ENCODE measurements around the gene ADGRL3.

The ADGRL3 gene

GRCh38 chr4:61890321-61890720 is 690.2 kb downstream of the ADGRL3 start:
- H2AFZ ChIP-seq (ENCODE audit: low read length), result no peak overlapping the region
- H3K9me2 ChIP-seq (ENCODE audit: low read depth, low read length), result no peaks in the 10 kb centered on the region
- H3F3A ChIP-seq (ENCODE audit: insufficient read depth, low read length), result no peaks in the 10 kb centered on the region
- no peaks in the 10 kb centered on the region for H3K4me1 ChIP-seq (ENCODE audit: insufficient read depth, low read length, severe bottlenecking)
- no peak for TF ChIP-seq EZH2 (IDR thresholded peaks at IDR 0.05; ENCODE audit: borderline replicate concordance, low read length)
- TF ChIP-seq, protein P1, sequence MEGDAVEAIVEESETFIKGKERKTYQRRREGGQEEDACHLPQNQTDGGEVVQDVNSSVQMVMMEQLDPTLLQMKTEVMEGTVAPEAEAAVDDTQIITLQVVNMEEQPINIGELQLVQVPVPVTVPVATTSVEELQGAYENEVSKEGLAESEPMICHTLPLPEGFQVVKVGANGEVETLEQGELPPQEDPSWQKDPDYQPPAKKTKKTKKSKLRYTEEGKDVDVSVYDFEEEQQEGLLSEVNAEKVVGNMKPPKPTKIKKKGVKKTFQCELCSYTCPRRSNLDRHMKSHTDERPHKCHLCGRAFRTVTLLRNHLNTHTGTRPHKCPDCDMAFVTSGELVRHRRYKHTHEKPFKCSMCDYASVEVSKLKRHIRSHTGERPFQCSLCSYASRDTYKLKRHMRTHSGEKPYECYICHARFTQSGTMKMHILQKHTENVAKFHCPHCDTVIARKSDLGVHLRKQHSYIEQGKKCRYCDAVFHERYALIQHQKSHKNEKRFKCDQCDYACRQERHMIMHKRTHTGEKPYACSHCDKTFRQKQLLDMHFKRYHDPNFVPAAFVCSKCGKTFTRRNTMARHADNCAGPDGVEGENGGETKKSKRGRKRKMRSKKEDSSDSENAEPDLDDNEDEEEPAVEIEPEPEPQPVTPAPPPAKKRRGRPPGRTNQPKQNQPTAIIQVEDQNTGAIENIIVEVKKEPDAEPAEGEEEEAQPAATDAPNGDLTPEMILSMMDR (IDR thresholded peaks at IDR 0.05; ENCODE audit: low read length), result no peak
- H3K4me3 ChIP-seq (ENCODE audit: low read depth, low read length, poor library complexity, severe bottlenecking), result no peak overlapping the region
- H3K27me3 ChIP-seq (ENCODE audit: insufficient read depth, low read length), result no peaks in the 10 kb centered on the region
- no peak overlapping the region for H3K27ac ChIP-seq (ENCODE audit: low read depth, low read length, poor library complexity, severe bottlenecking)
- H3K4me2 ChIP-seq (ENCODE audit: low read length), result no peak overlapping the region
- H3K36me3 ChIP-seq (ENCODE audit: insufficient read depth, low read length), result no peaks in the 10 kb centered on the region
- H4K20me1 ChIP-seq (ENCODE audit: insufficient read depth, low read length), result no peaks in the 10 kb centered on the region
- no peak overlapping the region for H3K9ac ChIP-seq (ENCODE audit: low read length)
- no peaks in the 10 kb centered on the region for H3K79me2 ChIP-seq (ENCODE audit: insufficient read depth, low read length)
- no peaks in the 10 kb centered on the region for H3K9me3 ChIP-seq (ENCODE audit: low read length)

DNA sequence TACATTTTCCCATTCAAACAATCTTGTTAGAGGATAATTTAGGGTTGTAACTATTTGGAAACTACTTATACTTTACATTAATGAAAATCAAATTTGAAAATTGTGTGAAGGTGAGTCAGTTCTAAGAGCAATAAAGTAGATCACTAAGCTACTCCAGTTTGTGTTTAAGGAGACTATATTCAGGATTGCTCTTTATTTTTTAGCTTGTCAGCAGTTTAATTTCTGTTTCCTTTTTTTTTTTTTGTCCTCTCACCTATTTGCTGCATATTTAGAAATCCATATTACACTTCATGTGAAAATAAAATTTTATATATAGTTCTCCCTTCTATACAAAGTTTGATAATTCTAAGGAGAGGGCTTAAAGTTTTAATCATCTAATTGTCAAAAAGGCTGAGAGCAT is 691.8 kb downstream of the ADGRL3 start:
- H3K9me2 ChIP-seq (ENCODE audit: low read depth, low read length), result no peaks in the 10 kb centered on the region
- H3K27me3 ChIP-seq (ENCODE audit: insufficient read depth, low read length), result no peaks in the 10 kb centered on the region
- TF ChIP-seq, protein P1 (IDR thresholded peaks at IDR 0.05; ENCODE audit: low read length), result no peak
- TF ChIP-seq EZH2 (IDR thresholded peaks at IDR 0.05; ENCODE audit: borderline replicate concordance, low read length), result no peak
- no peak overlapping the region for H2AFZ ChIP-seq (ENCODE audit: low read length)
- no peak overlapping the region for H3K9ac ChIP-seq (ENCODE audit: low read length)
- no peak overlapping the region for H3K4me2 ChIP-seq (ENCODE audit: low read length)
- H4K20me1 ChIP-seq (ENCODE audit: insufficient read depth, low read length), result no peaks in the 10 kb centered on the region
- no peak overlapping the region for H3K4me3 ChIP-seq (ENCODE audit: low read depth, low read length, poor library complexity, severe bottlenecking)
- no peak overlapping the region for H3K27ac ChIP-seq (ENCODE audit: low read depth, low read length, poor library complexity, severe bottlenecking)
- no peaks in the 10 kb centered on the region for H3K9me3 ChIP-seq (ENCODE audit: low read length)
- no peaks in the 10 kb centered on the region for H3K4me1 ChIP-seq (ENCODE audit: insufficient read depth, low read length, severe bottlenecking)
- H3K79me2 ChIP-seq (ENCODE audit: insufficient read depth, low read length), result no peaks in the 10 kb centered on the region
- no peaks in the 10 kb centered on the region for H3F3A ChIP-seq (ENCODE audit: insufficient read depth, low read length)
- no peaks in the 10 kb centered on the region for H3K36me3 ChIP-seq (ENCODE audit: insufficient read depth, low read length)

- no peak overlapping the region for H3K27ac ChIP-seq (ENCODE audit: low read depth, low read length, poor library complexity, severe bottlenecking)
- no peaks in the 10 kb centered on the region for H3K9me3 ChIP-seq (ENCODE audit: low read length)
Measured at GRCh38 chr4:61896634-61897033, 696.5 kb downstream of the ADGRL3 start.

More at GRCh38 chr4:61896634-61897033, 696.5 kb downstream of the ADGRL3 start:
- Histone ChIP-seq H3K9ac (ENCODE audit: low read length) (no peak overlapping the region), H3K27me3 (ENCODE audit: insufficient read depth, low read length) (no peaks in the 10 kb centered on the region), H3K4me3 (ENCODE audit: low read depth, low read length, poor library complexity, severe bottlenecking) (no peak overlapping the region), H2AFZ (ENCODE audit: low read length) (no peak overlapping the region), H3K9me2 (ENCODE audit: low read depth, low read length) (no peaks in the 10 kb centered on the region), H3F3A (ENCODE audit: insufficient read depth, low read length) (no peaks in the 10 kb centered on the region), H4K20me1 (ENCODE audit: insufficient read depth, low read length) (no peaks in the 10 kb centered on the region), H3K79me2 (ENCODE audit: insufficient read depth, low read length) (no peaks in the 10 kb centered on the region), H3K4me1 (ENCODE audit: insufficient read depth, low read length, severe bottlenecking) (no peaks in the 10 kb centered on the region), H3K4me2 (ENCODE audit: low read length) (no peak overlapping the region), H3K36me3 (ENCODE audit: insufficient read depth, low read length) (no peaks in the 10 kb centered on the region)
- no peak for TF ChIP-seq EZH2 (IDR thresholded peaks at IDR 0.05; ENCODE audit: borderline replicate concordance, low read length)
- TF ChIP-seq, protein P1 (IDR thresholded peaks at IDR 0.05; ENCODE audit: low read length), result no peak

Data from OCI-LY1 (cell line).